ENCODE measurements around the gene AICDA. TPM values are rescaled to one million over a fixed set of nuclear protein-coding genes. Genes with fewer than 3 reads are reported as not detected.

AICDA gene
- total RNA-seq, 1 experiment from 2014 or later: not detected

GRCh38 chr12:8593246-8593645 lies 19.4 kb downstream of the AICDA start:
- POLR2A ChIA-PET: no interaction called here

More at GRCh38 chr12:8593246-8593645, 19.4 kb downstream of the AICDA start:
- Histone ChIP-seq H3K36me3 (ENCODE audit: control insufficient read depth in 1 of 2, insufficient read depth in 2 of 2, low read length in 2 of 2) (no peaks in the 10 kb centered on the region), H3K27me3 (ENCODE audit: insufficient read depth, low read length) (no peaks in the 10 kb centered on the region), H3K4me2 (ENCODE audit: low read length) (no peak overlapping the region), H2AFZ (ENCODE audit: low read depth, low read length, poor library complexity, severe bottlenecking) (no peak overlapping the region), H3K9ac (ENCODE audit: low read length) (no peak overlapping the region), H3K9me2 (ENCODE audit: insufficient read depth) (no peaks in the 10 kb centered on the region), H3K4me3 (replicated peaks in 1 of 2; ENCODE audit: low read depth in 1 of 2, low read length in 2 of 2) (no peak overlapping the region), H3K4me1 (ENCODE audit: control insufficient read depth in 1 of 2, insufficient read depth in 2 of 2, low read length in 2 of 2) (no peaks in the 10 kb centered on the region), H3K27ac (ENCODE audit: low read depth, low read length) (no peak overlapping the region), H3K79me2 (ENCODE audit: insufficient read depth, low read length) (no peaks in the 10 kb centered on the region), H3K9me3 (ENCODE audit: control insufficient read depth in 1 of 2, insufficient read depth in 1 of 2, low read depth in 1 of 2, low read length in 2 of 2) (no peaks in the 10 kb centered on the region), H4K20me1 (ENCODE audit: insufficient read depth) (no peaks in the 10 kb centered on the region)
- ATAC-seq: no peak
- no TSS peak for BruUV-seq (replicated peaks)
- DNase-seq (ENCODE audit: low read depth, low spot score): no peak
- ChIA-PET CTCF (interaction anchor here (1.2 to 1.6 kb wide), 2 partner anchors 16 to 49 kb away, joined by 5 to 6 read pairs; no protein-coding TSS in a partner anchor), RAD21 (ENCODE audit: low non-redundant PET in 1 of 2, low total read pairs in 2 of 2, uncharacterized antibody in 2 of 2, unreplicated experiment in 2 of 2) (no interaction called here)
- intact Hi-C loops (cut with micrococcal nuclease): no loop called here
- TF ChIP-seq SIN3A (IDR thresholded peaks at IDR 0.05; ENCODE audit: low read depth): no peak
- TF ChIP-seq SP1 (IDR thresholded peaks at IDR 0.05; ENCODE audit: low read depth): no peak
- TF ChIP-seq CEBPB (IDR thresholded peaks at IDR 0.05; ENCODE audit: low read depth): no peak
- no peak for TF ChIP-seq TCF7L2 (IDR thresholded peaks at IDR 0.05; ENCODE audit: borderline replicate concordance, extremely low read depth, insufficient read depth, insufficient read length)
- TF ChIP-seq EZH2 (IDR thresholded peaks at IDR 0.05): no peak
- no peak for TF ChIP-seq CBX3 (IDR thresholded peaks at IDR 0.05; ENCODE audit: low read depth)
- no peak for TF ChIP-seq FOSL1 (IDR thresholded peaks at IDR 0.05; ENCODE audit: low read depth)
- TF ChIP-seq ATF3 (IDR thresholded peaks at IDR 0.05): no peak
- TF ChIP-seq REST (IDR thresholded peaks at IDR 0.05; ENCODE audit: low read depth): no peak
- TF ChIP-seq POLR2AphosphoS5 (IDR thresholded peaks at IDR 0.05; ENCODE audit: low read depth, low read length): no peak
- no peak for TF ChIP-seq EGR1 (IDR thresholded peaks at IDR 0.05; ENCODE audit: low read depth)

All from HCT116 (cell line).